CD4-positive, alpha-beta T cell treated with Interleukin-12 subunit alpha and Interleukin-12 subunit beta, for 1 hour (primary cell): Measurements from ENCODE around the gene PPM1K.

Source experiments
- DNase-seq: peaks from one replicate; pipeline ENCODE4 v3.0.0-alpha.2; 2020

PPM1K gene

DNA sequence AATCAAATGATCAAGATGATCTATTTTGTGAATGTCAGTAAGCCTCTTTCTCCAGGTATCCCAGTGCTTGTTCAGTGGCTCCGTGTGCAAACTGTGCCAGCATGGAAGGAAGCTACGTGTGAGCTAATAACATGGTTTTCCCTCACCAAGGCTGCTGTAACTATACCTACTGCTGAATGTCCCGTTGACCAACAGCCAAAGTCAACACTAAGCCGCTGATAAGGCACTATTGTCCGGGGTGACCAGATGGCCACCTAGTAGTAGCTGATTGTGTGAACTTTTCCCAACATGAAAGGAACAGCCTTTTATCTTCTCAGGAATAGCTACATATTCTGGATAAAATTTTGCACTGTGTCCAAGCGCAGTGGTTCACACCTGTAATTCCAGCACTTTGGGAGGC lies 68.0 kb downstream of the PPM1K start:
- no peak for DNase-seq

DNA sequence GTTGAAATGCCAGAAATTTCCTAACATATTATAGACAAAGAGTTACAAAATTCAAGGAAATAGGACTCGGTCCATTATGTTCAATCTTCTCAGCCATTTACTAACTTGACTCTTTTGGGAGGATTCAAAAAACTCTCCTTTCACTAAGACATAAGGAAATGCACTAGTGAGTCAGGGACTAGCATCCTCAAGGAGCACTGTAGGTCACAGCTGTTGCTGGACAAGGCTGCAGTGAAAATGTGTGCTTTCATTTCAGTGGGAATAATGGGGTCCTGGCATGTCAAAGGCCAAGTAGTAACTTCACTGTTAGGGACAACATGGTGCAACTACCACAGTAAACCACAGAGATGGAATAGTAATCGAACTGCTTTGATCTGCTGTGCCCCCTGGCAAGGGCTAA lies 69.0 kb downstream of the PPM1K start:
- no peak for DNase-seq

DNA sequence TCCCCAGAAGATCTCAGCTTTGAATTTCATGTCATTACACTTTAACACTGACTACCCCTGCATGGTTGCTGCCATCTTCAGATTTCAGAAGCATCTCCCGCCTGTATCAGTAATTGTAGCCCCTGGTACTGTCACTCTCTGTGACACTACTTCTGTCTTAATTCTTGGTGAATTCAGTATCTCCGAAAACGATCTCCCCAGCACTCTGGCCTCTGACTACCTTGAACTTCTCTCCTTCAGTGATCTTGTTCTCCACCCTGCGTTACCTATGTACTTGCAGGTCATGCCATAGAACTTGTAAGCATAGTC lies 72.2 kb downstream of the PPM1K start:
- no peak for DNase-seq

DNA sequence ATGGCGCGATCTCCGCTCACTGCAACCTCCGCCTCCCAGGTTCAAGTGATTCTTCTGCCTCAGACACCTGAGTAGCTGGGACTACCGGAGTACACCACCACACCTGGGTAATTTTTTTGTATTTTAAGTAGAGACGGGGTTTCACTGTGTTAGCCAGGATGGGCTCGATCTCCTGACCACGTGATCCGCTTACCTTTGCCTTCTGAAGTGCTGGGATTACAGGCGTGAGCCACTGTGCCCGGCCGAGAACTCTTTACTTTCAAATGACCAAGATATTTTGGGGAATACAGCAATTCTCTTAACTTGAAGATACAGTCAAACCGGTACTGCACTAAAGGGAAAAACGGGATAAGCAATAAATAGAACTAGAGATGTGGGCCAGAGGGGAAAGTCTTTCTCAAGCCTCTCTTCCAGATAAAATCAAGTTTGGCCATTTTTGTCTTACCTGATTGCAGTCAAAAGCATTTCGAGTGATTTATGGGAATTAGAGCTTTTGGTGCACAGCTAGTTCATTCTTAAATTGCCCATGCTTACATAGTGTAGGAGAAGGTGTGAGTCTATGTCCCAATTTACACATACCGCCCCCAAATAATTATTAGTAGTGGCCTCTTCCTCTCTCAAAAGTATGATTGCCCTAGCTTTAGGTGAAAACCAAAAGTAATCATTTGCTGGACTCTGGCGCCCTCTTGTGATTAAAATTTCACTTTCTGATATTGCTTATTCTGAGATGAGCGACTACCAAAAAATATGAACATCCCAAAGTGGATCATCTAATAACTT lies 72.7 kb downstream of the PPM1K start:
- DNase-seq = peak; percentile 67

DNA sequence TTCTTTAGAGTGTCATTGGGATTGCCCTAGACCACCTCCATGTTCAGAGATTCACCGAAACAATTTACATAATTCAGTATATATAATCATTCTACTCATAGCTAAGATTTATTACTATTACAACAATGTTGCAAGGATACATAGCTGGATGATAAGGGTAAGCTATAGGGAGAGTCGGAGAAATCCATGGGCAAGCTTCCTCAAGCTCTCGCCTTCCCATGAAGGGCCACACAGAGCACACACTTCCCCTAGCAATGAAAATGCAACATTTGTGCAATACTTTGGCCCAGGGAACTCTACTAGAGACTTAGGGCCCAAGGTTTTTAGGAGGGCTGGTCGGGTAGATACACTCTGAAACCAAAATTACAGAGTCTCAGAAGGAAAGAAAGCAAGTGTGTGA lies 76.2 kb downstream of the PPM1K start:
- no peak for DNase-seq
